ENCODE measurements around the gene DHX16. TPM values are rescaled to one million over a fixed set of nuclear protein-coding genes. Genes with fewer than 3 reads are reported as not detected.

DHX16 gene
- total and polyA plus RNA-seq, 9 of the 15 experiments (the other 6 are each of a cell fraction or from before 2014, with no cell fraction given) = 14.6 to 66.1 (median 47.5) TPM

- no peak for TF ChIP-seq PATZ1 (CRISPR knock-in tag; IDR thresholded peaks at IDR 0.05; ENCODE audit: borderline replicate concordance)
- TF ChIP-seq ZBED1 (IDR thresholded peaks at IDR 0.05) = no peak
- peak; percentile 55; the same call in 1 of the 2 replicates for TF ChIP-seq ZNF143 (CRISPR knock-in tag; IDR thresholded peaks at IDR 0.05)
- no peak for TF ChIP-seq STAT5B (CRISPR knock-in tag; IDR thresholded peaks at IDR 0.05)
- TF ChIP-seq JUN (IDR thresholded peaks at IDR 0.05; ENCODE audit: borderline replicate concordance, low read depth, low read length) = peak; percentile 31; the same call in 1 of the 2 replicates
- TF ChIP-seq JUN (CRISPR knock-in tag; IDR thresholded peaks at IDR 0.05; ENCODE audit: borderline replicate concordance) = no peak
- no peak for TF ChIP-seq COPS2 (conservative IDR thresholded peaks at IDR 0.05)
- 0 out of 2 replicates have a peak, but pooled peaks have one; percentile 52 for TF ChIP-seq HLTF (IDR thresholded peaks at IDR 0.05)
- peak; percentile 43 for TF ChIP-seq HMGN3 (IDR thresholded peaks at IDR 0.05; ENCODE audit: borderline replicate concordance, extremely low read depth, insufficient read length, low read depth, low read length)
- peak; percentile 51; the same call in 1 of the 2 replicates for TF ChIP-seq SOX6 (IDR thresholded peaks at IDR 0.05)
- TF ChIP-seq CTCF (IDR thresholded peaks at IDR 0.05 in 2 of 3, conservative IDR thresholded peaks at IDR 0.05 in 1 of 3; ENCODE audit: insufficient read depth in 2 of 3, low read depth in 1 of 3, low read length in 3 of 3) = peak; percentile 97 to 99 (median 98)
- TF ChIP-seq ZNF121 (CRISPR knock-in tag; conservative IDR thresholded peaks at IDR 0.05) = no peak
- peak; percentile 48 for TF ChIP-seq CREM (IDR thresholded peaks at IDR 0.05; ENCODE audit: low read depth)
- peak; percentile 49; the same call in 1 of the 2 replicates for TF ChIP-seq ZNF384 (IDR thresholded peaks at IDR 0.05; ENCODE audit: low read depth, low read length)
- TF ChIP-seq VEZF1 (CRISPR knock-in tag; IDR thresholded peaks at IDR 0.05) = peak; percentile 63
- no peak for TF ChIP-seq NR4A1 (CRISPR knock-in tag; IDR thresholded peaks at IDR 0.05)
- 0 out of 2 replicates have a peak, but pooled peaks have one; percentile 30 for TF ChIP-seq NR4A1 (tag; IDR thresholded peaks at IDR 0.05)
- peak; percentile 98 to 99 for TF ChIP-seq RAD21 (CRISPR knock-in tag; conservative IDR thresholded peaks at IDR 0.05 in 1 of 2, IDR thresholded peaks at IDR 0.05 in 1 of 2)
- 0 out of 2 replicates have a peak, but pooled peaks have one; percentile 22 for TF ChIP-seq TEAD4 (IDR thresholded peaks at IDR 0.05; ENCODE audit: low read length)
- TF ChIP-seq TEAD4 (CRISPR knock-in tag; IDR thresholded peaks at IDR 0.05; ENCODE audit: borderline replicate concordance) = no peak
- TF ChIP-seq HDGF (IDR thresholded peaks at IDR 0.05) = peak; percentile 87; the same call in 1 of the 2 replicates
- TF ChIP-seq POLR2G (IDR thresholded peaks at IDR 0.05; ENCODE audit: low read depth, low read length) = peak; percentile 61
- TF ChIP-seq CC2D1A (IDR thresholded peaks at IDR 0.05) = peak; percentile 90; the same call in 1 of the 2 replicates
- TF ChIP-seq ZKSCAN1 (IDR thresholded peaks at IDR 0.05; ENCODE audit: low read depth, low read length) = peak; percentile 66; the same call in 1 of the 2 replicates
- TF ChIP-seq ZFP30 (CRISPR knock-in tag; IDR thresholded peaks at IDR 0.05; ENCODE audit: borderline replicate concordance) = no peak
Measured at GRCh38 chr6:30678964-30679726, 6.3 kb upstream of the DHX16 start (continued).

Measured in K562 (cell line).